Germinal center (tissue), 1 donor: ENCODE data around the gene SRMS.
"Not testable (repeated sequence)": the region's sequence is repeated elsewhere in the genome, so short reads cannot be mapped to it uniquely, and the experiment has no call there.

Experiments used
- DNase-seq: peaks from one replicate; pipeline ENCODE4 v3.0.0; 2012; ENCODE audit warnings: mixed read lengths, low spot score

Gene SRMS

DNA sequence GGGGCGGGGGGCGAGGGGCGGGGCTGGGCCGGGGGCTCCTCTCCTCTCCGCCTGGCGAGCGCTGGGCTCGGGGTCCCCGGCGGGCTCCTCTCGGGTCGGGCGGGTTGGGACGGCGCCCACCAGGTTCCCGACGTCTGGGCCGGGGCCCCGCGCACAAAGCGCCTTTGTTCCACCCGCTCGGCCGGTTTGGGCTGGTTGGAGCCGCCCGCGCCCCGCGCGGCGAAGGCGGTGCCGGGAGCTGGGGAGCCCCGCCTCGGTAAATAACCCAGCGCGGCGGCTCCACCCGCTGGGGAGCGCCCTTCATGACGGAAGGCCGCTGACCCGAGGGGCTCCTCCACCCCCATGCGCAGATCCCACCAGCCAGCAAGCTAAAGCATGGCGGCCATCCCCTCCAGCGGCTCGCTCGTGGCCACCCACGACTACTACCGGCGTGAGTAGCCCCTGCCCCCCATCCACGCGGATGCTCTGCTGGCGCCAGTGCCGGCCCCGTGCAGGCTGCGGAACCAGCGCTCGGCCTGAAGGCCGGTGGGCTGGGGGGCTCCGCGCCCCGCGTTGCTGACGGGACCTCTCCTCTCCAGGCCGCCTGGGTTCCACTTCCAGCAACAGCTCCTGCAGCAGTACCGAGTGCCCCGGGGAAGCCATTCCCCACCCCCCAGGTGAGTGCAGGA lies 26.5 kb downstream of the SRMS start:
- peak; percentile 76 for DNase-seq

DNA sequence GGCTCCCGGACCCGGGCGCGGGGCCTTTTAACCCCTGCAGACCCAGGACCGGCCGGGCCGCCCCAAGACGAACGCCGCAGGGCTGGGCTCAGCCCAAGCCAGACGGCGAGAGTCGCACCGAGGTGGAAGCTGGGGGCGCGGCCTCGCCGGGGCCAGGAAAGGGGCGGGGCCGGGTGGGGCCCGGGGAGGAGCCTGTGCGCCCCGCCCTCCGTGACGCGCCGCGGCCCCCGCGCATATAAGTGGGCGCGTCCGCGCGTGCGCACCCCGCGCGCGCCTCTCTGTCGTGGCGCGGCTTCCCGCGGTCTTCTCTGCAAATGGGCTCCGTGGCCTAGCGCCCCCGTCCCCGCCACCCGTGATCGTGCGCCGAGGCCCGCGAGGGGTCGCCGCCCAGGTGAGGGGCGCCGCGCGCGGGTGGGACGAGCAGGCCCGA lies 27.0 kb downstream of the SRMS start, which contains the start of gene PPDPF:
TSS of gene PPDPF (plus strand) at position 262 of the 430 bp plus-strand sequence. CDS start 544 bp downstream, outside the sequence.
- peak; percentile 98 for DNase-seq

DNA sequence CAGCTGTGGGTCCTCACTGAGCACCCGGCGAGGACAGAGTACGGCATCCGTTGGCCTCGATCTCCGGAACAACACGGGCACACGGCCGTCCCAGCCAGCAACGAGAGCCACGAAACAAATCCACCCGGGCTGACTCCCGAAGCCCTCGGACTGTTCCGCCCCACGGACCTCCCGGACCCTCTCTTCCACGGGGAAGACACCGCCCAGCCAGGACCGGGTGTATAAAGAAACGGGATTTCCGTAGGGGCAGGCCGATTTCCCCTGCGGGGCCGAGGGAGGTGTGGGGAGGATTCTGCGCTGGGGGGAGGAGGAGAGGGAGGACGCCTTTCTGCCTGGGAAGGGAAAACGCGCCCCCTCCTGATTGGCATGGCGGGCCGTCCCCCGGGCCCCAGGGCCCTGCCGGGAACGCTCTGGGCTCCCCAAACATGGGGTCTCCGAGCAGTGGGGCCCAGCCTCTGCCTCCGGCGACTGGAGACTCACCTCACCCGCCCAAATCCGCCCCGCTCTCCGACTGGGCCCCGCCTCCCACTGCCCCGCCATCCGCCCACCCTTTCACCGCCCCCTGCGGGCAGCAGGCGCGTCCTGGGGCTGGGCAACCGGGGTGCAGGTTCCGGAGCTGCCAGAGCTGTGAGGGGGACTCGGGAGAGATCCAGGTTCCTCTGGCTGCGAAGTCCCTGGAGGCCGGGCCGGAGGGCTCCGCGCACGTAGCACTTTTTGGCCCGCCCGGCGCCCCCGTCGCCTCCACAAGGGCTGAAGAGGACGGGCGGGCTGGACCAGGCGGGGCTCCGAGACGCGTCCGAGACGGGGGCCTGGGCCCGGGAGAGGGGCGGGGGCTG lies 27.7 kb downstream of the SRMS start:
- peak; percentile 71 for DNase-seq

DNA sequence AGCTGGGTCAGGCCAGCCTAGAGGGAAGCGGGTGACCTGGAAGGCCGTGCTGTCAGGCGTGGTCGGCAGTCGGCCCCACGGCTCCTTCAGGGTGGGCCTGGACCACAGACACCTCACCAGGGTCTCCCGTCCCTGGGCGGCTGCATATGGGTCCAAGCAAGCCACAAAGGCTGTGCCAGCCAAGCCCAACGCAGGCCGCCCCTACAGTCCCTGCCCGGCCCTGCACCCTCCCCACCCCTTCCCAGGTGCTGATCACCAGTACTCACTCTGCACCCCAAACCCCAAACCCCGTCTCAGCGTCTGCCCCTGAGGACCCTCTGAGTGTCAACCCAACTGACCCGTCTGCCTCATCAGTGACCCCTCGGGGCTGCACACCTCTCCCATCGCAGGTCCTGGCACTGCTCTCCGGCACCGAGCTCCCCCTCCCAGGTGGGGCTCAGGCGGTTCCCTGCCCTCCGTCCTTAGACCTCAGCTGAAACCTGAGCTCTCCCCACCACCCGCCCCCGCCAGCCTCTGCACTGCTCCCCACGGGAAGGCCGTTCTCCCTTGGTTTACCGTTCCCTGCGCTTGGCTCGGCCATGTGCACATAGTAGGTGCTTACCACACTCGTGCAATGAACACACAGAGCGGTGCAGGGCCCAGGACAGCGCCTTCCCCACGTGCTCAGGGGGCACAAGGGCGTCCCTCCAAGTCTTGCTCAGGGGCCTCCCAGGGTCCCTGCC lies 28.4 kb downstream of the SRMS start:
- DNase-seq: no peak

DNA sequence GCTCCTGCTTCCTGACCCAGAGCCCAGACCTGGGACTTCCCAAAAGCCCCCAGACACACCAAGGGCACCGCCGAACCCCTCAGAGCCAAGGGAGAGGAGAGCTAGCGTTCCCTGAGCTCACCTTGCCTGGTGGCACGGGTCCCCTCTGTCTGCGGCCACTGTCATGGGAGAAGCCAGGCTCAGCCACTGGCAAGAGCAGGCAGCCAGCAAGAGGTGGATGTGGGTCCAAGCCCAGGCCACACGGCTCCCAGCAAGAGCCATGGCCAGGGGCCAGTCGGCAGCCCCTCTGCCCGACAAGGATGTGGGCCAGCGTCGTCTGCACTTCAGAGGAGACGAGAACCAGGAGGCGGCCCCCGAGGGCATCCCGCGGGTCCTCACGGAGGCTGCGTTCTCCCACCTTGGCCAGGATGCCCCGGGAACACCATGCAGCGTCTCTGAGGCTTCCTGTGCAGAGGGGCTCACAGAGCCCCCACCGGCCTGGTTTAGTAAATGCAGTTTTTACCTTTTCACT lies 29.1 kb downstream of the SRMS start:
- no peak for DNase-seq

DNA sequence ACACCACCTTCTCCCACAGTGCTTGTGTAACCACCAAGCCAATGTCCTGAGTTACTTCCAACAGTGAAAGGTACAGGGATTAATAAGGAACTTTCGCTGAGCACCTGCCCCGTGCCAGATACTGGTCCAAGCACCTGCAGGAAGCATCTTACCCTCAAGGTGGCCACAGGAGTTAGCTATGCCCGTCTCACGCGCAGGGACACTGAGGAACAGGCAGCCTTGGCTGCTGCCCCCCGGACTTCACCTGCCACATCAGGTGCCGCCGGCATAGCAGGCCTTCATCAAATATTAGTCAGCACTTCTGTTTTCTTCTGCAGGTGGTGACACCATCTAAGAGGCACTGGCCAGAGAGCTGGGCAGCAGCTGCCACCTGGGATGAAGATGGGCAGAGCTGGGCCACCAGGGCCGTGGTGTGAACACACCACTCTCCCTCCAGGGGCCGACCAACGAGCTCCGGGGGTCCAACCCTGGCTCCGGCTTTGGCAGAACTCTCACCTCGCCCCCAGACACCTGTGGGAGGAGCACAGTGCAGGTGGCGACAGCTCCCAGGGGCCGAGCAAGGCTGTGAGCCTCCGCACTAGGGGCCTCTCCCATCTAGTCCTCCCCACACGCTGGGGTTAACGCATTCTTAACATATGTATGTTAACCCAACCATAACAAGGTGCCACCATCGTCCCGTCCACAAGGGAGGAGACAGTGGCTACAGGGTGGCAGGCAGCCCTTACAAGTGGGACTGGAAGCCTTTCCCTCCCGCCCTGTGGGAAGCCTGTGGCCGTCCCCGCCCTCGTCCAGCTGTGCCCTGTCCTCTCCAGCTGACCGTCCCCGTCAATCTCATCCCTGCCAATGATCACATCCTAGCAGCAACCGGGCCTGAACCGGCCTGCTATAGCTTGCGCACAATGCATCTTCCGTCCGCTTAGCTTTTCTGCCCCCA lies 29.9 kb downstream of the SRMS start:
- no peak for DNase-seq

DNA sequence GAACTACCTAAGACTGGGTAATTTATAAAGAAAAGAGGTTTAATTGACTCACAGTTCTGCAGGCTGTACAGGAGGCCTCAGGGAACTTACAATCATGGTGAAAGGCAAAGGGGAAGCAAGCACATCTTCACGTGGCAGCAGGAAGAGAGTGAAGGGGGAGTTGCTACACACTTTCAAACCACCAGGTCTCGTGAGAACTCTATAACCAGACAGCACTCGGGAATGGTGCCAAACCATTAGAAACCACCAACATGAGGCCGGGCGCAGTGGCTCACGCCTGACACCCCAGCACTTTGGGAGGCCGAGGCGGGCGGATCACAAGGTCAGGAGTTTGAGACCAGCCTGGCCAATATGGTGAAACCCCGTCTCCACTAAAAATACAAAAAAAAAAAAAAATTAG lies 33.0 kb downstream of the SRMS start:
- not testable (repeated sequence) for DNase-seq

DNA sequence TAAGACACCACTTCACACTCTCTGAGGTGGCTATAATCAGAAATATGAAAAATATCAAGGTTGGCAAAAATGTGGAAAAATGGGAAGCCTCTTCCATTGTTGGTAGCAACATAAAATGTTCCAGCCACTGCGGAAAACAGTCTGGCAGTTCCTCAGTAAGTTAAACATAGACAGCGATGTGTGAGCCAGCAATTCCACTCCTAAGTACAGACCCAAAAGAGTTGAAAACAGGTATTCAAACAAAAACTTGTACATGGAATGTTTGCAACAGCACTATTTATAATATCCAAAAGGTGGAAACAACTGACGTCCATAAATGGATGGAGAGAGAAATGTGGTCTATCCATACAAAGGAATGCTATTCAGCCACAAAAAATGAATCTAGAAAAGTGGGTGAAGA lies 34.3 kb downstream of the SRMS start:
- no peak for DNase-seq

DNA sequence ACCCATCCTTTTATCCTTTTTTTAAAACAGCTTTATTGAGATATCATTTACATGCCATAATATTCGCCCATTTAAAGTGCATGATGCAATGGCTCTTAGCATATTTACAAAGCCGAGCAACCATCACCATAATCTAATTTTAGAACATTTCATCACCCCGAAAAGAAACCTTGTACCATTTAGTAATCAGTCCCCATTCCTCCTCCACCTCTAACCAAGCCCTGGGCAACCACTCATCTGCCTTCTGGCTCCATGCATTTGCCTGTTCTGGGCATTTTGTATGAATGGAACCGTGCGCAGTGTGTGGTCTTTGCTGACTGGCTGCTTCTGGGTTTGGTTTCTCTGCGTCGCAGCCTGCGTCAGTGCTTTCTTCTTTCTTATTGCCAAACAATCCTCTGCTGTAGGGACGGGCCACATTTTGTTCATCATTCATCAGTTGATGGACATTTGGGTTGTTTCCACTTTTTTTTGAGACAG lies 38.4 kb downstream of the SRMS start:
- DNase-seq: no peak

DNA sequence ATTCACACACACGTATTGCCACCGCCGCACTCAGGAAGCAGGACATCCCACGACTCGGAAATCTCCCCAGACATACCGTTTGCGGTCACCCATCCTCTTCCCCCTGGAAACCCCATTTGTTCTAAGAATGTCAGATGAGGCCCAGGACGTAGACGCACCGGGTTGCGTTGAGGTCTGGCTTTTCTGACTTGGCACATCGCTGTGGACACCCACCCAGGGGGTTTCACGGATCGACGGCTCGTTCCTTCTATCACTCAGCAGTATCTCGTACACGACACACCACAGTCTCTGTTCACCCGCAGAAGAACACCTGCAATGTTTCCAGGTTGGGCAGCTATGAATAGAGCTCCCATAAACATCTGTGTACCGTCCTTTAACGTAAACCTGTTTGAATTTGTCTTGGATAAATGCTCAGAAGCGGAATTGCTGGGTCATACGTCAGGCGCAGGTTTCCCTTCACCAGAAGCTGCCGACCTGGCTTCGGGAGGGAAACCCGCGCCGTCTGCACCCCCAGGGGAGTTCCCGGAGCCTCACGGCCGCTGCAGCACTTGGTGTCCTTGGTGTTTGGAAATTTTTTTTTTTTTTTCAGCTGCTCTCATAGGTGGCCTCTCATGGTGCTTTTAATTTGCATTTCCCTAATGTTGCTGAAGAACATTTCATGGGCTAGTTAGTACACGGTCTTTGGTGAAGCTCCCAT lies 39.3 kb downstream of the SRMS start:
- DNase-seq: no peak

DNA sequence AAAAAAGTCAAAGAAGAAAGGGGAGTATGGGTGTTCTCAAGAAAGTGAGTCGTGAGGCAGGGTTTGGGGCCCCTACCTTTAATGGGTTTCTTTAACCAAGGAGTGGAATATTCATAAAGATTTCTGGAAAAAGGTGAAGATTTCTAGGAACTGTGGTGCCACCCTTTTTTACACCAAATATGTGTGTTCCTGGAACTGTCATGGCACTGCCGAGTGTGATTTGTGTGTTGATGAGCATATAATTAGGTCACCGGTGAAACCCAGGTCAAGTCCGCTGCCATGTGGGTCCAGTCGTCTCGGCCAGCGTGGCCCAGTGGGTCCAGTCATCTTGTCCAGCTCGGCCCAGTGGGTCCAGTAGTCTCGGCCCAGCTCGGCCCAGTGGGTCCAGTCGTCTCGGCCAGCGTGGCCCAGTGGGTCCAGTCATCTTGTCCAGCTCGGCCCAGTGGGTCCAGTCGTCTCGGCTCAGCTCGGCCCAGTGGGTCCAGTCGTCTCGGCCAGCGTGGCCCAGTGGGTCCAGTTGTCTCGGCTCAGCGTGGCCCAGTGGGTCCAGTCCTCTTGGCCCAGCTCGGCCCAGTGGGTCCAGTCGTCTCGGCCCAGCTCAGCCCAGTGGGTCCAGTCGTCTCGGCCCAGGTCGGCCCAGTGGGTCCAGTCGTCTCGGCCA lies 40.3 kb downstream of the SRMS start:
- DNase-seq: no peak

DNA sequence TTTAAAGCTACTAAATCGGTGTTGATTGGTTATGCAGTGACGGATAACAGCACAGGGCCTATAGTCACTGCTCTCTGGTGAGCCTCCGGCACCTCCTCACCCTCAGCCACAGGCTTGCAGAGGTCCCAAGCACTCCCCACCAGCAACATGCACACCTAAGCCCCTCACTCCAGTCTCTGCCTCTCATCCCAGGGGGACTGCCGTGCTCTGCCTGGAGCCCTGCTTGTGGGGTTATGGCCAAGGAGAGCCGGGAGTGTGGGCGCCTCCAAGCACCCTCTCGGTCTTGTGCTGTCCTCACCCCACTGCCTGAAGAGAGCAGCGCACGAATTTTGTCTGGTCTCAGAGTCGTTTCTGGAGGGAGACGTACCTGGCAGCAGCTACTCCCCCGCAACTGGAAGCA lies 41.8 kb downstream of the SRMS start:
- DNase-seq: no peak

DNA sequence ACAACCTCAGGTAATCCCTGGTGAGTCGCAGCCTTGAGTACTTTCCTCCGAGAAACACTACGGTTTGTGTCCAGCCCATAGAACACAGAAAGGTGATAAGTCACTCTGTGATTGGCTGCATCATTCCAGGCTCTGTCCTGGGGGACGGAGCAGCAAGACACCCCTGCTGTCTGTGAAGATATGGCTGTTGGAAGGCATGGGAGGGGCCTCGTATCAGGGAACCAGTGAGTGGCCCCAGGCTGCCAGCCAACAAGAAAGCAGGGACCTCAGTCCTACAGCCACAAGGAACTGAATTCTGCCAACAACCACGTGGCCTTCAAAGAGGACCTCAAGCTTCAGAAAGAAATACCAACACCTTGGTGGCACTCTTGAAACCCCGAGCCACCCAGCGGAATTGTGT lies 42.3 kb downstream of the SRMS start:
- no peak for DNase-seq

DNA sequence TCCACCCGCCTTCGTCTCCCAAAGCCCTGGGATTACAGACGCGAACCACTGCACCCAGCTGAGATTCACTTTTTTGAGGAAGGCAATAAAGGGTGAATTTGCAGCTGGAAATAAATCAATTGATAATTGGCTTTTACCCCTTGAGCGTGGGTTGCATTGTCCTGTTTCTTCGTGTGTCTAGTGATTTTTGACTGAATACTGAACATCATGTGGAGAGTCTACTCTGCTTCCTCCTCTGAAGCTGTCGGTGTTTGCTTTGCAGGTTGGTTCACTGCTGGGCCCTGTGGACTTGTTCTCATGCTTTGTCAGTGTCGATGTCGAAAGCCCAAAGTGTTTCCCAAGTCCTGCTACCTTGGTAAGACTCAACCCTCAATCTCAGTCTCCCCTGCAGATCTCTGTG lies 42.9 kb downstream of the SRMS start:
- no peak for DNase-seq

DNA sequence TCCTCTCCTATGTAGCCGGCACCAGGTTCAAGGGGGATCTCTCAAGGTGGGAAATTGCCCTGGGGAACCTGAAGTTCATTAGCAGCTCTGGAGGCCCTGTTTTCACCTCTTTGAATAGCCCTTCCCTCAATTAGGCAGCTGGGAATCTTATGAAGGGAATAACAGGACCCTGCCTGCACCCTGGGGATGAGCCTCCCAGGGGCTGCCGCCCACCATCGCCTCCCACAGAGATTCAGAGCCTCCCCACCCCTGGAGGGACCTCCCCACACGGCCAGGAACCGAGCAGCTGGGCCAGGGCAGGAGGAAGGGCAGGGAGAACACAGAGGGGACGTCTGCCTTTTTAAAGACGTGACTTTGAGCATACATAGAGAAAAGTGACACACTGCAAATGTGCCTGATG lies 44.0 kb downstream of the SRMS start:
- DNase-seq: no peak

DNA sequence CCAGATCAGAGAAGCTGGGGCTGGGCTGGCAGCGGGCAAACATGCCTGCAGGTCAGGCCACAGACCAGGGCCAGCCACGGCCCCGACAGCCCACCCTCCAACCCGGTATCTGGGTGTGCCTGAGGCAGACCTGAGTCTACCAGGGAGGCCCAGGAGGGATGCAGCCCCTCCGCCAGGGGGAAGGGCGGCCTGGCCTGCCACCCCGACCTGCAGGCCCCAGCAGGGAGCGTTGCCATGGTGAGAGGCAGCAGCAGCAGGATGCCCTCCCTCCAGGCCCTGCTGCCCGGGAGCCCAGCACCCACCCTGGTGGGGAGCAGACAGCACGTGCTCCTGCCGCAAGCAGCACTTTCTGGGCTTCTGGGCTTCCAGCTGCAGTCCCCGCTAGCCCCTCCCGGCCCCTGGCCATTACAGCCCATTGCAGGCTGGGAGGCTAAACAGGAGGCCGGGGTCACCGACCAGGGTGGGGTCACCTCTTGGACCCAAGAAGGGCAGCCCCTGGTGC lies 44.8 kb downstream of the SRMS start:
- no peak for DNase-seq

DNA sequence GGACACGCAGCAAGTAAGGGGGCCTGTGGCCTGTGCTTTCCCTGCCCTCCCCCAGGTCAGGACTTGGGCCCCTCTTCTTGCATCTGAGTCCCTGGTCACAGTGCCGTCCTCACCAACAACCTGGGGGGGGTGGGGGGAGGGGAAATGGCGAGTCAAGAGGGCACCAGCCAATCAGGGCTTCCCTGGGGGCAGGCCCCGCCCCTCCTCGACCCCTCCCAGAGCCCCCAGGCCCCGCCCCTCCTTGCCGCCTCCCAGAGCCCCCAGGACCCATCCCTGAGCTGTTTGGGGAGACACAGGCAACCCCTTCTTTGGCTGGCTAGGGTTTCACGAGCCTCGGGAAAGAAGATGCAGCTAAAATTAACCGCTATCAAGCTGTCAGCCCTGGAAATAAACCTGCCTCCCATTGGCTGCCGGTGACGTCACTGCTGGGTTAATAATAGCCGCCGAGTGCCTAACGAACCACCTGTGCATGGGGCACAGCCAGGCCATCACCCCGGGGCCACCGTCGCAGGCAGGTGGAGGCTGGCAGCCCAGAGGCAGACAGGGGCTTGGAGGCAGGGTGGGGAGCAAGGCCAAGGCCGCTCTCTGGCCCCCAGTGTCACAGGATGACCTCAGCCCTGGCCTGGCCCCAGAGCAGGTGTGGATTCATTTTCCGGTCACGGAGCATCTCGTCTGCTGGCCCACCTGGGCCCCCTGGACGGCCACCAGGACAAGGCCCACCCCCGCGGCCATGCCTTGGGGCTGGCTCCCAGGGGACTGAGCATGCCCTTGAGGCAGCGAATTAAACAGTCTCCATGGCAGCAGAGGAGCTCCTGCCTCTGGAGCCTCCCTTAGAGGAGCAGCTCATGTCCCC lies 45.5 kb downstream of the SRMS start:
- DNase-seq: peak; percentile 65

DNA sequence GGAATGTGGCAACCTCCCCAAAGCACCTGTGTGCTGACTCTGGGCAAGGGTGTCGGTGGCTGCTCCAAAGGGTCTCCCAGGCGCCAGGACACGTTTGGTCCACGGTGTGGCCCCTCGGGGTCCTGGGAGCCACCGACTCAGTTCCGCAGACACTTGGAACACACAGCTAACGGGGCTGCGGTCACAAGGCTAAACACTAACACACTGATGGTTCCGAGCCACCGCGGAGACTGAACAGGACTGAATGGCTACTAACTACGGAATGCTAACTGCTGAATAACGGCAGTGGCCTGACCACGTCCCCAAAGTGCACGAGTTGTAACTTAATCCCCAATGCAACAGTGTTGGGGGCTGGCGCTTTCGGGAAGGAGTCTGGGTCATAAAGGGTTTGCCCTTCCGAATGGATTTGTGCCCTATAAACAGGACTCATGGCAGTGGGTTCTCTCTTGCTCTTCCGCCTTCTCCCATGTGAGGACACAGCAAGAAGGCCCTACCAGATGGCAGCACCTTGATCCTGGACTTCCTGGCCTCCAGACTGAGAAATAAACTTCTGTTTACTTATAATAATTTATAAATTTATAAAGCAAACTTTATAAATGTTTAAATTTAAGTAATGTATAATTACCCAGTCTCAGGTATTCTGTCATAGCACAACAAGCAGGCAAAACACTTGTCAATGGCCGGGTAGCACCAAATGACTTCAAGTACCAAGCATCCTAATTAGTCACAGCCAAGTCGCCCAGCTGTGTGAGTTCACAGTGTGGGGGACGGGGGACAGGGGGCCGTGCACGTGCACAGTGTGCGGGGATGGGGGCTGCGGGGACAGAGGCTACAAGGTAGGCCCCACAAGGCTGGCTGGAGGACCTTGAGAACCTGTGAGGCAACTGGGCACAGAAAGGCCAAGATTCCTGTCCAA lies 46.4 kb downstream of the SRMS start:
- no peak for DNase-seq
